ENCODE results near the gene RBM4B. TPM values are rescaled to one million over a fixed set of nuclear protein-coding genes. Genes with fewer than 3 reads are reported as not detected.

RBM4B gene
- total and polyA plus RNA-seq, 7 experiments from 2014 or later: 9.8 to 27.2 (median 19.7) TPM

- DNase-seq (peak; percentile 56 to 83 (median 77)), ATAC-seq (peak; percentile 97)
- POLR2A ChIA-PET: no interaction called here
- H3K27me3 Mint-ChIP-seq: peaks cover 0 to 4% (median 0%) of the 10 kb centered on the region in 5 donors
- H3K9me3 Mint-ChIP-seq: no peaks in the 10 kb centered on the region
- Histone ChIP-seq H3K4me1 (ENCODE audit: control insufficient read depth in 2 of 2, insufficient read depth in 2 of 2, low read length in 2 of 2) (no peaks in the 10 kb centered on the region), H3K9me3 (ENCODE audit: control insufficient read depth in 2 of 3, low read length in 3 of 3) (peaks cover 0 to 3% (median 0%) of the 10 kb centered on the region in 3 experiments), H3K27ac (ENCODE audit: low read depth, low read length) (no peak overlapping the region), H3K4me3 (ENCODE audit: low read length) (no peak overlapping the region), H3K27me3 (ENCODE audit: control insufficient read depth in 2 of 2, insufficient read depth in 2 of 2, low read length in 2 of 2) (no peaks in the 10 kb centered on the region), H3K36me3 (ENCODE audit: control insufficient read depth in 2 of 3, insufficient read depth in 3 of 3, low read length in 3 of 3) (no peaks in the 10 kb centered on the region)
- CTCF ChIA-PET: interaction anchor here (0.6 to 3.7 kb wide), 4 partner anchors 133 to 146 kb away, joined by 3 to 29 read pairs (median 3); no protein-coding TSS in a partner anchor
- no peak overlapping the region for H3K27ac Mint-ChIP-seq
- peaks cover 0 to 5% (median 0%) of the 10 kb centered on the region in 7 donors for H3K4me1 Mint-ChIP-seq
- peaks cover 0 to 1% (median 0%) of the 10 kb centered on the region in 5 donors for H3K36me3 Mint-ChIP-seq
- no peak overlapping the region for H3K4me3 Mint-ChIP-seq
- intact Hi-C loops (cut with micrococcal nuclease): loop anchor here (1.0 to 5.0 kb wide), 6 partner anchors 48 to 377 kb away; a partner anchor contains a TSS
Measured at GRCh38 chr11:66694732-66695207, 17.1 kb upstream of the RBM4B start.

- intact Hi-C loops (cut with micrococcal nuclease): loop anchor here (1.0 kb wide), 5 partner anchors 140 to 377 kb away; no protein-coding TSS in a partner anchor
- H3K4me3 ChIP-seq (ENCODE audit: low read length): no peak overlapping the region
- H3K27me3 ChIP-seq (ENCODE audit: control insufficient read depth in 2 of 2, insufficient read depth in 2 of 2, low read length in 2 of 2): no peaks in the 10 kb centered on the region
- no peaks in the 10 kb centered on the region for H3K9me3 ChIP-seq (ENCODE audit: control insufficient read depth in 2 of 3, low read length in 3 of 3)
- H3K27ac ChIP-seq (ENCODE audit: low read depth, low read length): no peak overlapping the region
- CTCF ChIA-PET: interaction anchor here (0.8 to 1.0 kb wide), 2 partner anchors 9 to 140 kb away, joined by 3 to 5 read pairs; no protein-coding TSS in a partner anchor
- ATAC-seq (no peak), DNase-seq (no peak)
- H3K36me3 ChIP-seq (ENCODE audit: control insufficient read depth in 2 of 3, insufficient read depth in 3 of 3, low read length in 3 of 3): no peaks in the 10 kb centered on the region
- H3K36me3 Mint-ChIP-seq: no peaks in the 10 kb centered on the region
- H3K4me1 ChIP-seq (ENCODE audit: control insufficient read depth in 2 of 2, insufficient read depth in 2 of 2, low read length in 2 of 2): no peaks in the 10 kb centered on the region
- H3K4me3 Mint-ChIP-seq: no peak overlapping the region
- POLR2A ChIA-PET: interaction anchor here (0.9 kb wide), 1 partner anchor 16 kb away, joined by 3 read pairs; the partner anchor contains the start of gene RBM4B
- H3K27me3 Mint-ChIP-seq: peaks cover 0 to 3% (median 0%) of the 10 kb centered on the region in 5 donors
- peaks cover 0 to 5% (median 0%) of the 10 kb centered on the region in 7 donors for H3K4me1 Mint-ChIP-seq
- no peak overlapping the region for H3K27ac Mint-ChIP-seq
- peaks cover 0 to 2% (median 0%) of the 10 kb centered on the region in 11 donors for H3K9me3 Mint-ChIP-seq
Measured at GRCh38 chr11:66694056-66694410, 16.3 kb upstream of the RBM4B start.

- Mint-ChIP-seq H3K4me1 (peaks cover 0 to 5% (median 0%) of the 10 kb centered on the region in 7 donors), H3K36me3 (no peaks in the 10 kb centered on the region), H3K27me3 (peaks cover 0 to 3% (median 0%) of the 10 kb centered on the region in 5 donors), H3K4me3 (no peak overlapping the region), H3K27ac (no peak overlapping the region), H3K9me3 (peaks cover 0 to 2% (median 0%) of the 10 kb centered on the region in 11 donors)
- intact Hi-C loops (cut with micrococcal nuclease): loop anchor here (1.0 kb wide), 5 partner anchors 141 to 378 kb away; no protein-coding TSS in a partner anchor
- POLR2A ChIA-PET: interaction anchor here (0.9 kb wide), 1 partner anchor 16 kb away, joined by 3 read pairs; the partner anchor contains the start of gene RBM4B
- CTCF ChIA-PET: interaction anchor here (0.6 to 1.2 kb wide), 5 partner anchors 8 to 380 kb away, joined by 3 to 5 read pairs (median 3); no protein-coding TSS in a partner anchor
- Histone ChIP-seq H3K4me3 (ENCODE audit: low read length) (no peak overlapping the region), H3K9me3 (ENCODE audit: control insufficient read depth in 2 of 3, low read length in 3 of 3) (no peaks in the 10 kb centered on the region), H3K36me3 (ENCODE audit: control insufficient read depth in 2 of 3, insufficient read depth in 3 of 3, low read length in 3 of 3) (no peaks in the 10 kb centered on the region), H3K4me1 (ENCODE audit: control insufficient read depth in 2 of 2, insufficient read depth in 2 of 2, low read length in 2 of 2) (no peaks in the 10 kb centered on the region), H3K27ac (ENCODE audit: low read depth, low read length) (no peak overlapping the region), H3K27me3 (ENCODE audit: control insufficient read depth in 2 of 2, insufficient read depth in 2 of 2, low read length in 2 of 2) (no peaks in the 10 kb centered on the region)
- ATAC-seq (no peak), DNase-seq (no peak)
Measured at GRCh38 chr11:66693356-66694055, 15.8 kb upstream of the RBM4B start.

GRCh38 chr11:66692871-66693331, 15.2 kb upstream of the RBM4B start:
- no peaks in the 10 kb centered on the region for H3K4me1 ChIP-seq (ENCODE audit: control insufficient read depth in 2 of 2, insufficient read depth in 2 of 2, low read length in 2 of 2)
- no peak for DNase-seq
- ChIA-PET CTCF (interaction anchor here (0.6 to 1.2 kb wide), 7 partner anchors 33 to 381 kb away, joined by 3 to 5 read pairs (median 3); no protein-coding TSS in a partner anchor), POLR2A (no interaction called here)
- H3K27ac ChIP-seq (ENCODE audit: low read depth, low read length): no peak overlapping the region
- intact Hi-C loops (cut with micrococcal nuclease): no loop called here
- H3K4me3 Mint-ChIP-seq: no peak overlapping the region
- peaks cover 0 to 5% (median 0%) of the 10 kb centered on the region in 7 donors for H3K4me1 Mint-ChIP-seq
- no peak for ATAC-seq
- H3K36me3 Mint-ChIP-seq: no peaks in the 10 kb centered on the region
- no peaks in the 10 kb centered on the region for H3K27me3 ChIP-seq (ENCODE audit: control insufficient read depth in 2 of 2, insufficient read depth in 2 of 2, low read length in 2 of 2)
- no peaks in the 10 kb centered on the region for H3K36me3 ChIP-seq (ENCODE audit: control insufficient read depth in 2 of 3, insufficient read depth in 3 of 3, low read length in 3 of 3)
- peaks cover 0 to 2% (median 0%) of the 10 kb centered on the region in 11 donors for H3K9me3 Mint-ChIP-seq
- peaks cover 0 to 6% (median 0%) of the 10 kb centered on the region in 5 donors for H3K27me3 Mint-ChIP-seq
- H3K4me3 ChIP-seq (ENCODE audit: low read length): no peak overlapping the region
- no peaks in the 10 kb centered on the region for H3K9me3 ChIP-seq (ENCODE audit: control insufficient read depth in 2 of 3, low read length in 3 of 3)
- no peak overlapping the region for H3K27ac Mint-ChIP-seq

GRCh38 chr11:66692446-66692845, 14.8 kb upstream of the RBM4B start:
- intact Hi-C loops (cut with micrococcal nuclease): no loop called here
- H3K9me3 ChIP-seq (ENCODE audit: control insufficient read depth in 2 of 3, low read length in 3 of 3): no peaks in the 10 kb centered on the region
- no peak overlapping the region for H3K27ac Mint-ChIP-seq
- H3K27ac ChIP-seq (ENCODE audit: low read depth, low read length): no peak overlapping the region
- H3K4me3 ChIP-seq (ENCODE audit: low read length): no peak overlapping the region
- no peaks in the 10 kb centered on the region for H3K36me3 ChIP-seq (ENCODE audit: control insufficient read depth in 2 of 3, insufficient read depth in 3 of 3, low read length in 3 of 3)
- peaks cover 0 to 5% (median 0%) of the 10 kb centered on the region in 7 donors for H3K4me1 Mint-ChIP-seq
- ATAC-seq: no peak
- CTCF ChIA-PET: interaction anchor here (0.7 to 1.2 kb wide), 5 partner anchors 33 to 381 kb away, joined by 3 read pairs; no protein-coding TSS in a partner anchor
- no peaks in the 10 kb centered on the region for H3K36me3 Mint-ChIP-seq
- no peaks in the 10 kb centered on the region for H3K27me3 ChIP-seq (ENCODE audit: control insufficient read depth in 2 of 2, insufficient read depth in 2 of 2, low read length in 2 of 2)
- H3K27me3 Mint-ChIP-seq: peaks cover 0 to 6% (median 0%) of the 10 kb centered on the region in 5 donors
- no peaks in the 10 kb centered on the region for H3K4me1 ChIP-seq (ENCODE audit: control insufficient read depth in 2 of 2, insufficient read depth in 2 of 2, low read length in 2 of 2)
- H3K9me3 Mint-ChIP-seq: peaks cover 0 to 2% (median 0%) of the 10 kb centered on the region in 11 donors
- POLR2A ChIA-PET: no interaction called here
- no peak for DNase-seq
- no peak overlapping the region for H3K4me3 Mint-ChIP-seq

GRCh38 chr11:66691311-66691980, 13.8 kb upstream of the RBM4B start:
- Mint-ChIP-seq H3K27me3 (peaks cover 0 to 6% (median 0%) of the 10 kb centered on the region in 5 donors), H3K36me3 (no peaks in the 10 kb centered on the region), H3K4me3 (no peak overlapping the region), H3K9me3 (peaks cover 0 to 2% (median 0%) of the 10 kb centered on the region in 11 donors), H3K4me1 (peaks cover 0 to 5% (median 0%) of the 10 kb centered on the region in 7 donors), H3K27ac (no peak overlapping the region)
- ChIA-PET POLR2A (no interaction called here), CTCF (no interaction called here)
- Histone ChIP-seq H3K27me3 (ENCODE audit: control insufficient read depth in 2 of 2, insufficient read depth in 2 of 2, low read length in 2 of 2) (no peaks in the 10 kb centered on the region), H3K36me3 (ENCODE audit: control insufficient read depth in 2 of 3, insufficient read depth in 3 of 3, low read length in 3 of 3) (no peaks in the 10 kb centered on the region), H3K27ac (ENCODE audit: low read depth, low read length) (no peak overlapping the region), H3K4me1 (ENCODE audit: control insufficient read depth in 2 of 2, insufficient read depth in 2 of 2, low read length in 2 of 2) (no peaks in the 10 kb centered on the region), H3K4me3 (ENCODE audit: low read length) (no peak overlapping the region), H3K9me3 (ENCODE audit: control insufficient read depth in 2 of 3, low read length in 3 of 3) (no peaks in the 10 kb centered on the region)
- ATAC-seq: no peak
- intact Hi-C loops (cut with micrococcal nuclease): no loop called here
- no peak for DNase-seq

Measured in naive thymus-derived CD4-positive, alpha-beta T cell (primary cell).